SK-N-MC (cell line): ENCODE measurements around the gene TJP1.

ENCODE experiments used
- EZH2 ChIP-seq: fragments of 200-600 bp; sonication (generic); IDR thresholded peaks from one replicate; pipeline ENCODE4 v1.6.1; 2017; ENCODE audit warnings: antibody characterized with exemption
- FOXP2 ChIP-seq: optimal IDR thresholded peaks from 2 replicates; pipeline ENCODE3; 2011; ENCODE audit warnings: mild to moderate bottlenecking, moderate library complexity; ENCODE audit not compliant: insufficient read depth; ENCODE audit errors: extremely low read length, control extremely low read depth
- POLR2AphosphoS5 ChIP-seq: IDR thresholded peaks from 2 replicates; pipeline ENCODE4 v1.6.1; 2012; ENCODE audit warnings: mild to moderate bottlenecking, low read depth, low read length, borderline replicate concordance

DNA sequence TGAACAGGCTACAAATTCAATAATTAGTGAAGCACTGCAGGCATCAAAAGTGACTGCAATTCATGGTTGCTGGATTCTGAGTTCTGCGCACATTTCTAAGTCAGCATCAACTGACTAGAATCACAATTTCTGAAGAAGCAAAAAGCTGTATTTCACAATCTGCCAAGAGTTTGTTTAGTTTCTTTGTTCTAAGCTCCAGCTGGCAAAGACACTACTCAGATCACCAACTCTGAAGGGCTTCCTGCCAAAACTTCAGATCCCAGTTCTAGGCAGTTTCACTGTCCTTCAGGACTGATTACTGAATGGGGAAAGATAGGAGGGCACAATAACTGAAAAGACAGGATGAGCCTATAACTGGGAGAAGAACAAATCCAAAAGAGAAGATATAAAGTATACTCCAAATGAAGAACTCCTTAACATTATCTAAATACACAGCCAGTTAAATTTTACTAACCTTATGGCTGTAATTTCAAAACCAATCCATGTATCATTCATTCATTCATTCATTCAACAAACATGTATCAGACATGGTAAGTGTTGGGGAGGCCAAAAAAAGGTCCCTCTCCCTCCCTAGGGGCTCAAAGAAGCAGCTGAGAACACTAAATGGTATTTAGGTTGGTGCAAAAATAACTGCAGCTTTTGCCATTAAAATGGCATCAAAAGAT is 17.1 kb downstream of the TJP1 start:
- TF ChIP-seq POLR2AphosphoS5 (no peak), EZH2 (no peak), FOXP2 (no peak)
